Fibroblast of pulmonary artery (primary cell): ENCODE measurements around the gene VAMP1.
A peak's percentile ranks its signal among the peaks of the same experiment; 100 is the strongest.
"Not testable (repeated sequence)": the region's sequence is repeated elsewhere in the genome, so short reads cannot be mapped to it uniquely, and the experiment has no call there.

Experiments used
- DNase-seq: peaks from one replicate; pipeline ENCODE4 v3.0.0-alpha.2; 2010; ENCODE audit warnings: low read depth
- H3K4me3 ChIP-seq: replicated peaks from 2 replicates; pipeline ENCODE4 v1.5.1; 2011; ENCODE audit warnings: low read depth, mild to moderate bottlenecking, control low read depth, low read length, moderate library complexity
- CTCF ChIP-seq: IDR thresholded peaks from 2 replicates; pipeline ENCODE4 v1.5.1; 2011; ENCODE audit warnings: mild to moderate bottlenecking, control low read depth, low read length, inconsistent platforms; ENCODE audit errors: missing control alignments

VAMP1 gene

DNA sequence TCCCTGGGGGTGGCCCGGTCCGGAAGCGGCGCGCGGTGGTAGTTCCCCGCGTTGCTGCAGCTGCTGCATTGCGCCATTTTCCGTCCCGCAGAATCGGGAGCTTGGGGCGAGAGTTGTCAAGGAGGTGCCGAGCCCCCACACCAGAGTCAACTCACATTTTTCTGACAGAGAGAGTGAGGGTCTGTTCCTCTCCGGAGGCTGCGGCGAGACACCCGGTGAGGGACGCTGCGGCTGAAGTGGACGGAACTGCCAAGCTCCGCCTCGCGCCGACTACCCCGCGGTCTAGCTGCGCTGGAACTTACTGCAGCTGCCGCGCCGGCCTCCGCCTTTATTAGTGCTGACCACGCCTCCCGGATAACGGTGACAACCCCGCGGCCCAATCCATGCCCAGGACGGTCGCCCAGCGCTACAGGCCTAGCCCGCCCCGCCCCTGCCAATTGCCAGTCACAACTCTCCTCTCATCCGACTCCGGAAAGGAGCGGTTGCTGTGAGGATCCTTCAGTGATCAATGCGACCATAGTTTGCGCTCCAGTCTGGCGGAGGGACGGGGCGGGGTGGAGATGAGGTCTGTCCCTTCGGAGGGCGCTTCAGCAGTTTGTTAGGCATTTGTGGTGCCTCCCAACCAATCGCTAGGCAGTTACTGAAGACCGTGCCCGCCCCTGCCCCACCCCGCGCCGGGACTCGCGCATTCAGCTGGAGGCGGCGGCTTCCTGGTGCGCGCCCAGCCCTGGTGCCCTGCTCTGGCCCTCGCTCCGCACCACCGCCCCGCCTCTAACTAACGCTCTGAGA is at the start of gene VAMP1:
VAMP1 (minus strand) TSS at position 303 of the 789 bp plus-strand sequence; CDS start at position 157, 146 bp downstream.
- H3K4me3 ChIP-seq = peak within 1 kb of the TSS; percentile 84
- no peak for TF ChIP-seq CTCF

DNA sequence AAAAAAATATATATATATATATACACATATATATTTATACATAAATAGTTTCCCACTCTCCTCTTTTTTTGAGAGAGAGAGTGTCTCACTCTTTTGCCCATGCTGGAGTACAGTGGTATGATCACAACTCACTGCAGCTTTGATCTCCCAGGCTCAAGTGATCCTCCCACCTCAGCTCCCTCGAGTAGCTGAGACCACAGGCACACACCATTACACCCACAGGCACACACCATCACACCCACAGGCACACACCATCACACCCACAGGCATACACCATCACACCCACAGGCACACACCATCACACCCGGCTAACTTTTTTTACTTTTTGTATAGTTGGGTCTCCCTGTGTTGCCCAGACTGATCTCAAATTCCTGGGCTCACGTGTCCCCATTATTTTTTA is 49.7 kb upstream of the VAMP1 start:
- H3K4me3 ChIP-seq = no peak overlapping the region
- no peak for DNase-seq
- TF ChIP-seq CTCF = no peak

More for the DNA sequence above, at the start of gene VAMP1:
- DNase-seq = peak; percentile 96

DNA sequence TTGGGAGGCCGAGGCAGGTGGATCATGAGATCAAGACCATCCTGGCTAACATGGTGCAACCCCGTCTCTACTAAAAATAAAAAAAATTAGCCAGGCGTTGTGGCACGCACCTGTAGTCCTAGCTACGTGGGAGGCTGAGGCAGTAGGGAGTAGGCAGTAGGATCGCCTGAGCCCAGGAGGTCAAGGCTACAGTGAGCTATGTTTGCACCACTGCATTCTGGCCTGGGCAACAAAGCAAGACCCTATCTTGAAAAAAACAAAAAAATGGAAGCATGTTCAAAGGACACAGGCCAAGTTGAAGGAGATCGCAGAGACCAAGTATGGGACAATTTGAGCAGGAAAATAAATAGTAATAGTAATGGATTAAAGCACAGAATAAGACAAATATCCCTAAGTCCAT is 37.6 kb upstream of the VAMP1 start:
- no peak overlapping the region for H3K4me3 ChIP-seq
- no peak for DNase-seq

GRCh38 chr12:6507102-6507998 is 36.9 kb upstream of the VAMP1 start:
- peak; percentile 64 for DNase-seq
- H3K4me3 ChIP-seq = no peak overlapping the region
- TF ChIP-seq CTCF = no peak

More for the DNA sequence above, 37.6 kb upstream of the VAMP1 start:
- TF ChIP-seq CTCF = no peak

DNA sequence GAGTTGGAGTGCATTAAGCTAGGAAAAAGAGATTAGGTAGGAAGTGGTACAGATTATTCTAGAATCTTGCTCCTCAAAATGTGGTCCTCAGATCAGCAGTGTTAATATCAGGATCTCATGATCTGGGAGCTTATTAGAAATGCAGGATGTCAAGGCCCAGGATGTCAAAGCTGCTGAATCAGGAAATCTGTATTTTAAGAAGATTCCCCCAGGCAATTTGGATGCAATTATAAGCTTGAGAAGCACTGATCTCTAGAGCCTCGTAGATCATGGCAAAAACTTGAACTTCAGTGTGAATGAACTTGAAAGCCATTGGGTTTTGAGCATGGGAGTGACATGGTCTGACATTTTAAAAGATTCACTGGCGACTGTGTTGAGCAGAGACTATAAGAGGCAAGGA is 30.0 kb upstream of the VAMP1 start:
- no peak for TF ChIP-seq CTCF
- no peak overlapping the region for H3K4me3 ChIP-seq
- DNase-seq = no peak

- DNase-seq, H3K4me3 ChIP-seq: not testable (repeated sequence)
Observed at GRCh38 chr12:6497291-6497690, 26.8 kb upstream of the VAMP1 start.

- H3K4me3 ChIP-seq = peak overlapping the region; percentile 81
- TF ChIP-seq CTCF = no peak
- DNase-seq = no peak
Observed at GRCh38 chr12:6494968-6495367, 24.5 kb upstream of the VAMP1 start.
